GM12891 (cell line): Measurements from ENCODE around the gene KDM4C.

ENCODE experiments used
- POLR2A ChIP-seq: IDR thresholded peaks from 2 replicates; pipeline ENCODE4 v1.6.1; 2011; ENCODE audit warnings: low read depth, low read length, control low read depth
- POLR2AphosphoS5 ChIP-seq: IDR thresholded peaks from 2 replicates; pipeline ENCODE4 v1.6.1; 2011; ENCODE audit warnings: low read depth, low read length, control low read depth
- SPI1 ChIP-seq: IDR thresholded peaks from 2 replicates; pipeline ENCODE4 v1.6.1; 2011; ENCODE audit warnings: low read depth, low read length, control low read depth
- TAF1 ChIP-seq: IDR thresholded peaks from 2 replicates; pipeline ENCODE4 v1.6.1; 2011; ENCODE audit warnings: low read depth, low read length, control low read depth

DNA sequence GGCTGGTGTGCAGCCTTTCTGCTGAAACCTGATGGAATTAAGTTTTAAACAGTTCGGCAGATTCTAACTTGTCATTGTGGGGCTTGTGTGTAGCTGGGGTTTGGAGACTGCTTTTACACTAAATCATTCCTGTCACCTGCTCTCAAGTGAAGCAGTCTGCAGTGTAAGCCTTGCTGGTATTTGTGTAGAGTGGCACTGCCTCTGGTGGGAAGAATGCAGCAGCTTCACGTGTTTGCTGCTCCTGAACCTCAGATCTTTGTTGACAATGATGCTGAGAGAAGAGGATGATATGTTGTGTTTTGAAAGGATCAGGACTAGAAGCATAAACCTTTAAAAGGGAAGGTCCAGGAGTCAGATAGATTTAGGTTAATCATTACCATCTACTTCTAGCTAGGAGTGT, 88.1 kb downstream of the KDM4C start:
- TF ChIP-seq POLR2A (no peak), TAF1 (no peak), POLR2AphosphoS5 (no peak), SPI1 (no peak)
